WTC11 (cell line): ENCODE results near the gene CRAT.
A peak's percentile ranks its signal among the peaks of the same experiment; 100 is the strongest.

Source experiments
- ATF2 ChIP-seq: sonication (generic); formaldehyde crosslinking; IDR thresholded peaks from 2 replicates; pipeline ENCODE4 v1.8.1; 2022; ENCODE audit warnings: low read depth, missing genetic modification reagents, borderline replicate concordance
- EMX1 ChIP-seq: fragments of 250-450 bp; sonication (Bioruptor Pico); IDR thresholded peaks from 2 replicates; pipeline ENCODE4 v1.8.0; 2021; ENCODE audit warnings: mild to moderate bottlenecking
- ETV6 ChIP-seq: sonication (generic); formaldehyde crosslinking; IDR thresholded peaks from 2 replicates; pipeline ENCODE4 v1.8.1; 2022; ENCODE audit warnings: mild to moderate bottlenecking, missing genetic modification reagents
- FOXJ3 ChIP-seq: sonication (generic); formaldehyde crosslinking; IDR thresholded peaks from 2 replicates; pipeline ENCODE4 v1.9.0; 2021; ENCODE audit warnings: missing genetic modification reagents, mild to moderate bottlenecking, borderline replicate concordance
- FOXK1 ChIP-seq: sonication (generic); formaldehyde crosslinking; IDR thresholded peaks from 2 replicates; pipeline ENCODE4 v1.8.0; 2022; ENCODE audit warnings: mild to moderate bottlenecking, moderate library complexity, missing genetic modification reagents
- NFE2L1 ChIP-seq: sonication (generic); formaldehyde crosslinking; IDR thresholded peaks from 2 replicates; pipeline ENCODE4 v1.8.1; 2023; ENCODE audit warnings: missing genetic modification reagents
- USF2 ChIP-seq: sonication (generic); formaldehyde crosslinking; IDR thresholded peaks from 2 replicates; pipeline ENCODE4 v1.8.1; 2023; ENCODE audit warnings: mild to moderate bottlenecking, missing genetic modification reagents, moderate library complexity
- ZNF232 ChIP-seq: sonication (generic); formaldehyde crosslinking; IDR thresholded peaks from 2 replicates; pipeline ENCODE4 v1.8.0; 2022; ENCODE audit warnings: mild to moderate bottlenecking, missing genetic modification reagents
- ZNF671 ChIP-seq: fragments of 250-450 bp; sonication (Bioruptor Pico); IDR thresholded peaks from 2 replicates; pipeline ENCODE4 v1.8.0; 2021; ENCODE audit warnings: mild to moderate bottlenecking
- TF ChIP-seq, protein P1 (sequence below): fragments of 200-600 bp; IDR thresholded peaks from 2 replicates; pipeline ENCODE4 v1.8.0; 2022; ENCODE audit warnings: antibody characterized with exemption
- TF ChIP-seq, protein P2 (sequence below): fragments of 250-450 bp; sonication (Bioruptor Pico); IDR thresholded peaks from 2 replicates; pipeline ENCODE4 v2.1.2; 2022; ENCODE audit warnings: mild to moderate bottlenecking, moderate library complexity

DNA sequence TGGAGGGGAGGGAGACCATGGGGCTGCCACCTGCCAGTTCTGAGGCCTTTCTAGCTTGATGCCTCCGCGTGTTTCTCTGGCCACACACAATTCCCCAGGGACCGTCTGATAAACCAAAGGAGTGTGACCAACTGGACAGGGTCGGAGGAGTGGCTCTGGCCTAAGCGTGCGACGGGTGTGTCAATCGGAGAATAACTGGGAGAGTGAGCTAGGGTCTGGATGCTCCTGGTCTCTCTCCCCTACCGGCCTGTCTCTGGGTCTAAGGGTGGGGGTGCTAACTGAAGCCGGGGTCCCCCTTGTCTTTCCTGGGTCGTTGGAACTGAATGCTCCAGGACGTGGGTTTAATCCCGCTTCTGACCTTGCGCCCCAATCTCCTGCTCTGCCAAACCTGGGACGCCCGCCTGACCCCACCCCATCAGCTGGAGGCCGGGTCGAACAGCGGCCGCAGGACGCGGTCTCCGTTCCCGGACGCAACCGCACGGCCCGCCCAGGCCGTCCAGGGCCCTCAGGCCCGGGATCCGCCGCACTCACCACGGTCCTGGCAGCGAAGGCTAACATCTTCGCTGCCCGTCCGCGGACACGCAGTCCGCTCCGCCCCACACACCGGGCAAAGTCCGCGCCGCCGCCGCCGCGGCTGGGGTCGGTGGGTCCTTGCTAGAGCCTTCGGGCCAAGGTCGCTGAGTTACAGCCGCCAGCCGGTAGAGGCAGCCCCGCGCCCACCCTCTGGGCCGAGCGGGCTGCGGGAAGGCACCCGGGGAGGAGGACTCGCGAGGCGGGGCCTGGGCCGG, 447 bp downstream of the CRAT start:
- TF ChIP-seq ETV6 (no peak), ZNF671 (CRISPR knock-in tag) (no peak), EMX1 (CRISPR knock-in tag) (no peak), ATF2 (CRISPR knock-in tag) (no peak), FOXJ3 (CRISPR knock-in tag) (no peak), NFE2L1 (no peak), ZNF232 (CRISPR knock-in tag) (no peak), FOXK1 (CRISPR knock-in tag) (0 out of 2 replicates have a peak, but pooled peaks have one; percentile 26), USF2 (CRISPR knock-in tag) (no peak)
- TF ChIP-seq, protein P1, sequence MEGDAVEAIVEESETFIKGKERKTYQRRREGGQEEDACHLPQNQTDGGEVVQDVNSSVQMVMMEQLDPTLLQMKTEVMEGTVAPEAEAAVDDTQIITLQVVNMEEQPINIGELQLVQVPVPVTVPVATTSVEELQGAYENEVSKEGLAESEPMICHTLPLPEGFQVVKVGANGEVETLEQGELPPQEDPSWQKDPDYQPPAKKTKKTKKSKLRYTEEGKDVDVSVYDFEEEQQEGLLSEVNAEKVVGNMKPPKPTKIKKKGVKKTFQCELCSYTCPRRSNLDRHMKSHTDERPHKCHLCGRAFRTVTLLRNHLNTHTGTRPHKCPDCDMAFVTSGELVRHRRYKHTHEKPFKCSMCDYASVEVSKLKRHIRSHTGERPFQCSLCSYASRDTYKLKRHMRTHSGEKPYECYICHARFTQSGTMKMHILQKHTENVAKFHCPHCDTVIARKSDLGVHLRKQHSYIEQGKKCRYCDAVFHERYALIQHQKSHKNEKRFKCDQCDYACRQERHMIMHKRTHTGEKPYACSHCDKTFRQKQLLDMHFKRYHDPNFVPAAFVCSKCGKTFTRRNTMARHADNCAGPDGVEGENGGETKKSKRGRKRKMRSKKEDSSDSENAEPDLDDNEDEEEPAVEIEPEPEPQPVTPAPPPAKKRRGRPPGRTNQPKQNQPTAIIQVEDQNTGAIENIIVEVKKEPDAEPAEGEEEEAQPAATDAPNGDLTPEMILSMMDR = no peak
- TF ChIP-seq, protein P2, sequence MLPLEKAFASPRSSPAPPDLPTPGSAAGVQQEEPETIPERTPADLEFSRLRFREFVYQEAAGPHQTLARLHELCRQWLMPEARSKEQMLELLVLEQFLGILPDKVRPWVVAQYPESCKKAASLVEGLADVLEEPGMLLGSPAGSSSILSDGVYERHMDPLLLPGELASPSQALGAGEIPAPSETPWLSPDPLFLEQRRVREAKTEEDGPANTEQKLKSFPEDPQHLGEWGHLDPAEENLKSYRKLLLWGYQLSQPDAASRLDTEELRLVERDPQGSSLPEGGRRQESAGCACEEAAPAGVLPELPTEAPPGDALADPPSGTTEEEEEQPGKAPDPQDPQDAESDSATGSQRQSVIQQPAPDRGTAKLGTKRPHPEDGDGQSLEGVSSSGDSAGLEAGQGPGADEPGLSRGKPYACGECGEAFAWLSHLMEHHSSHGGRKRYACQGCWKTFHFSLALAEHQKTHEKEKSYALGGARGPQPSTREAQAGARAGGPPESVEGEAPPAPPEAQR (CRISPR knock-in tag) = no peak
